GM10248 (cell line): ENCODE results near the gene MMP1.

ENCODE experiments used
- CTCF ChIA-PET: fragments of 300-600 bp; sonication (Branson Sonifier 250); formaldehyde crosslinking; extraction: SDS; loops from one replicate; lab custom pipeline; 2021; ENCODE audit warnings: antibody characterized with exemption; lab: Yijun Ruan, JAX
- POLR2A ChIA-PET: fragments of 350-650 bp; sonication (Branson Sonifier 250); formaldehyde crosslinking; extraction: SDS; loops from one replicate; lab custom pipeline; 2020; ENCODE audit warnings: antibody characterized with exemption; lab: Yijun Ruan, JAX
- DNase-seq: peaks from one replicate; pipeline ENCODE4 v3.0.0; 2012; ENCODE audit errors: extremely low spot score
- TF ChIP-seq, protein P1 (sequence below): IDR thresholded peaks from 2 replicates; pipeline ENCODE4 v1.5.1; 2012; ENCODE audit warnings: mild to moderate bottlenecking, low read depth; ENCODE audit errors: extremely low read depth, missing control alignments, control extremely low read depth

Gene MMP1

DNA sequence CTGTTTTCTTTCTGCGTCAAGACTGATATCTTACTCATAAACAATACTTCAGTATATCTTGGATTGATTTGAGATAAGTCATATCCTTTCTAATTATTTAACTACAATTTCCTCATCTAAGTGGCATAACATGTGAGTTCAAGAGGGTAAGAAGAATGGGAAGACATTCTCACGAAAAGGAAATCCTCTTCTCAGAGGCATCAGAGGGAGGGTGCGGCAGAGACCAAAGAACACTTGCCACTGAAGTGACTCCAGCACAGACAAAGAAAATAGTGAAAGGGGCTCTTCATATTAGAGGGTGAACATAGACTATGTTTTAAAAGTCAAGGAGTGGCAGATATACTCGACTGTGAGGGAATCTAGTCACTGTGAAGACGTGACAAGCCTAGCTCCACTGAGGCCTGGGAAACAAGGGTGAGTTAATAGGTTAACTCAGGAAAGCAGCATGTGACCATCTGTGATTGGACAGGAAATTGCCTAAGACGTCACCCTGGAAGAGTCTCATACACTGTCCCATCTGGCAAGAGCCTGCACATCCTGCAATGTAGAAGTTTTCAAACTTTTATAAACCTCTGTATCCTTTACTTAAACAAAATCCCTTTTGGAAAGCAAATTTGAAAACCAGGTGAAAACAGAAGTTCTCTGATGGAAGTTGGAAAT lies 1.9 kb upstream of the MMP1 start:
- CTCF ChIA-PET: no interaction called here

DNA sequence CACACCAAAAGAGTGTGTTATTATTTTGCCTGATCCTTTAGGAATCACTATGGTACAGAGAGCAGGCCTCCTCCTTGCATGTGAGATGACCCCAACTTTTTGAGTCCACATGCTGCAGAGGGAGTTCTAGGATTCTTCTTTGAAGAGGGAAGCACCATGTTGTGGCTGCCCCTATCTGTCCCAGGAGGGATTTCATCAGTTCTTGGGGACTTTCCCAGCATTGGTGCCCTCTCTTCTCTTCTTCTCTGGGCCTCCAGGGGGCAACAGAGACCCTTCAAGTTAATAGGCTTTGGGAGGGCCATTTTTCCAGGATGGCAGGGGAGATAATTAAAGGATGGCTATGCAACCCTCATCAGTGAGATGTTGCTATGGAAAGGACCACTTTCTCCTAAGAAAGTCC lies 3.6 kb downstream of the MMP1 start:
- ChIA-PET POLR2A (no interaction called here), CTCF (interaction anchor here (1.3 kb wide), 1 partner anchor 14 kb away, joined by 8 read pairs; the partner anchor contains the start of gene MMP10)
- TF ChIP-seq, protein P1, sequence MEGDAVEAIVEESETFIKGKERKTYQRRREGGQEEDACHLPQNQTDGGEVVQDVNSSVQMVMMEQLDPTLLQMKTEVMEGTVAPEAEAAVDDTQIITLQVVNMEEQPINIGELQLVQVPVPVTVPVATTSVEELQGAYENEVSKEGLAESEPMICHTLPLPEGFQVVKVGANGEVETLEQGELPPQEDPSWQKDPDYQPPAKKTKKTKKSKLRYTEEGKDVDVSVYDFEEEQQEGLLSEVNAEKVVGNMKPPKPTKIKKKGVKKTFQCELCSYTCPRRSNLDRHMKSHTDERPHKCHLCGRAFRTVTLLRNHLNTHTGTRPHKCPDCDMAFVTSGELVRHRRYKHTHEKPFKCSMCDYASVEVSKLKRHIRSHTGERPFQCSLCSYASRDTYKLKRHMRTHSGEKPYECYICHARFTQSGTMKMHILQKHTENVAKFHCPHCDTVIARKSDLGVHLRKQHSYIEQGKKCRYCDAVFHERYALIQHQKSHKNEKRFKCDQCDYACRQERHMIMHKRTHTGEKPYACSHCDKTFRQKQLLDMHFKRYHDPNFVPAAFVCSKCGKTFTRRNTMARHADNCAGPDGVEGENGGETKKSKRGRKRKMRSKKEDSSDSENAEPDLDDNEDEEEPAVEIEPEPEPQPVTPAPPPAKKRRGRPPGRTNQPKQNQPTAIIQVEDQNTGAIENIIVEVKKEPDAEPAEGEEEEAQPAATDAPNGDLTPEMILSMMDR: peak; percentile 16
- peak; percentile 33 for DNase-seq

More for the DNA sequence above, 1.9 kb upstream of the MMP1 start:
- POLR2A ChIA-PET: no interaction called here
- TF ChIP-seq, protein P1: no peak
- DNase-seq: no peak

DNA sequence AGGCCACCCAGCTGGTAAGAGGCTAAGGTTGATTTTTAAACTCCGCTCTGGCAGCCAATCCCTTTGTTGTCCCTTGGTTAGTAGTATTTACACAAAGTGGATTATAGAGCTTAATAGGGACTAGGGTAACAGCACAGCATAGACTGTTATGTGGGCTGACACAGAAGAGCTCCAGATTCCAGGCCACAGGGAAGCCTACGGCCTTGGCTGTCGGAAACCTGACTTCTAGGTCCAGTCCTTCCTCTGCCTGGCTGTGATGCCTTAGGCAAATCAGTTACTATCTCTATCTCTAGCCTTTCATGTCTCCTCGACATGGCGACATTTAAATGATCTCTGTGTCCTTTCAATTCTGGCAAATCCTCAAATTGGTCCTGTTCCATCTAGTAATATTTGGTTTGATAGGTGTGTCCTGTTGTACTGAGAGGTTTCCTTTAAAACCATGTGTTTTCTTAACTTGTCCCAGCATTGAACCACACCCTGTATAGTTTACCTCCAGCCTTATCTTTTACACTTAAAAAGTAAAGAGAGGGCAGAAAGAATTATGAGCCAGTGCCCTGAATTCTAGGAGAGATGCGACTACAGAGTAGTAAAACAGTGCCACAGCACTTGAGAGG lies 4.2 kb downstream of the MMP1 start:
- POLR2A ChIA-PET: no interaction called here
- CTCF ChIA-PET: interaction anchor here (1.3 to 2.4 kb wide), 2 partner anchors 10 to 147 kb away, joined by 6 to 9 read pairs; no protein-coding TSS in a partner anchor
- DNase-seq: no peak
- TF ChIP-seq, protein P1: no peak

DNA sequence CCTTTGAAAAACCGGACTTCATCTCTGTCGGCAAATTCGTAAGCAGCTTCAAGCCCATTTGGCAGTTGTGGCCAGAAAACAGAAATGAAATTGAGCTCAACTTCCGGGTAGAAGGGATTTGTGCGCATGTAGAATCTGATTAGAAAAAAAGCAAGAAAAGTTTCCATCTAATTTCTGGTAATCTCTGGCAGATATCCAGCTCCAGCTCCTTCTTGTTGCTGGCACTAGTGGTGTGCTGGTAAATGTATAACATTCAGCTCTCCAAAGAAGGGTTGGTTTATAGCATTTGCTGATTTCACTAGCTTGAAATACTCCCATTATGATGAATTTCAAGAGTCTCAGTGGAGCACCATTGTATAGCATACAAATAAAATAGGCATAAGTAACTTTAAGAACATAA lies 5.4 kb downstream of the MMP1 start:
- DNase-seq: no peak
- POLR2A ChIA-PET: no interaction called here
- CTCF ChIA-PET: interaction anchor here (1.3 to 2.4 kb wide), 2 partner anchors 9 to 149 kb away, joined by 6 to 9 read pairs; no protein-coding TSS in a partner anchor
- TF ChIP-seq, protein P1: no peak

DNA sequence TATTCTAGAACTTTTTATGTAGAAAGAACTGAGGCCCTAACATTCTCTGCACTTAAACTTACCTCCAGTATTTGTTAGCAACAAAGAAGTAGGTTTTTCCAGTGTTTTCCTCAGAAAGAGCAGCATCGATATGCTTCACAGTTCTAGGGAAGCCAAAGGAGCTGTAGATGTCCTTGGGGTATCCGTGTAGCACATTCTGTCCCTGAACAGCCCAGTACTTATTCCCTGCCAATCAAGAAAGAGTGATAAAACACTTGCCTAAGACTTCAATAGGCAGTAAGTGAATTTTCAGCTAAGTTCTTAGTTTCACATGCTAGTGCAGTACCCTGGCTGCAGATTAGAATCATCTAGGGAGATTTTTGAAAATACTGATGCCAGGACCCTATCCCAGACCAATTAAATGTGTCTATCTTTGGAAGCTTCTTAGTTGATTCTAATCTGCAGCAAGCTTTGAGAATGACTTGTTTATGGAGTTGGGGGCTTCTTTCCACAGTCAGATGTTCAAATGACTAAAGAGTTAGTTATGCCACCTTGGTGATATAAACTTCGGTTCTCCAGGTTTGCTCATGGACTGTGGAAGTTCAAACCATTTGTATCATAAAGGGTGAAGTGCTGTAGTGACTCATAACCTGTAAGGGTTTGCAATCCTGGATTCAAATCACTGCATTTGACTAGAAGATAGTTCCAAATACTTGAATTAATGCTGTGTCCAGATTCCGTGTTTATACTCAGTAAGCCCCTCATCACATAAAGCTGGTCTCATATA lies 6.5 kb downstream of the MMP1 start:
- ChIA-PET POLR2A (no interaction called here), CTCF (interaction anchor here (1.0 to 2.4 kb wide), 2 partner anchors 8 to 11 kb away, joined by 3 to 9 read pairs; partner anchors contain the start of gene MMP10)
- TF ChIP-seq, protein P1: no peak
- DNase-seq: no peak

DNA sequence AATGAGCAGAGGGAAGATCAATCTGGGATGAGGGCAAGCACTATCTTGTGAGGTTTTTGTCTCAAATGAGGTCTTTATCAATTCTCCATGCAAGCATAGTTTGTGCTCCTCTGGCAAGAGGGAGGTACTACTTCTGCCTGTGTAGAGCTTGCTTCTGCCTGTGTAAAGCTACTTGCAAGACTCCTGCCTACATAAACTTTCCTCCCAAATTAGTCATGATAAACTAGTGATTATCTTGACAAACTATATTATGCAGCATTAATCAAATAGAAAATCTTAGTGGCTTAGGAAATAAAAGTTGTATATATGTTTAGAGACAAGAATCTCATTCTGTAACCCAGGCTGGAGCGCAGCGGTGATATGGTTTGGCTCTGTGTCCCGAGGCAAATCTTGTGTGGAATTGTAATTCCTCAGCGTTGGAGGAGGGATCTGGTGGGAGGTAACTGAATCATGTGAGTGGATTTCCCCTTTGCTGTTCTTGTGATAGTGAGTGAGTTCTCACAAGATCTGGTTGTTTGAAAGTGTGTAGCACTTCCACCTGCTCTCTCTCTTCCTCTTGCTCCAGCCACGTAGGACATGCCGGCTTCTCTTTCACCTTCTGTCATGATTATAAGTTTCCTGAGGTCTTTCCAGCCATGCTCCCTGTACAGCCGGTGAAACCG lies 9.5 kb downstream of the MMP1 start:
- ChIA-PET CTCF (no interaction called here), POLR2A (no interaction called here)
- TF ChIP-seq, protein P1: no peak
- DNase-seq: no peak
